DND-41 (cell line): Measurements from ENCODE around the gene ANKS1B.

Experiments
- ATAC-seq: fragments of 200-7000 bp; cut with Tn5 transposase; 3 replicates; pipeline ENCODE4 v1.9.1; 2021; ENCODE audit warnings: low read depth; ENCODE audit not compliant: insufficient read depth
- DNase-seq: peaks from one replicate; pipeline ENCODE4 v3.0.0-alpha.2; 2020
- H2AFZ ChIP-seq: 2 replicates; pipeline ENCODE4 v1.6.0; 2012; ENCODE audit warnings: low read depth, low read length
- H3K27ac ChIP-seq: 2 replicates; pipeline ENCODE4 v1.5.1; 2012; ENCODE audit warnings: low read length, inconsistent platforms
- H3K27me3 ChIP-seq: fragments of 200-600 bp; sonication (generic); 2 replicates; pipeline ENCODE4 v1.6.0; 2012; ENCODE audit warnings: low read length, mild to moderate bottlenecking, inconsistent platforms; ENCODE audit not compliant: insufficient read depth, poor library complexity
- H3K36me3 ChIP-seq: 2 replicates; pipeline ENCODE4 v1.5.1; 2012; ENCODE audit warnings: low read length, inconsistent platforms; ENCODE audit not compliant: insufficient read depth
- H3K4me1 ChIP-seq: 2 replicates; pipeline ENCODE4 v1.5.1; 2012; ENCODE audit warnings: mild to moderate bottlenecking, low read length; ENCODE audit not compliant: insufficient read depth
- H3K4me2 ChIP-seq: 2 replicates; pipeline ENCODE4 v1.6.0; 2012; ENCODE audit warnings: mild to moderate bottlenecking, moderate library complexity, low read length, inconsistent platforms; ENCODE audit not compliant: insufficient read depth
- H3K4me3 ChIP-seq, 2 experiments: fragments of 200-600 bp in 1 of 2; shearing (Covaris generic) in 1 of 2; 2 replicates each; pipeline ENCODE4 v1.5.1; 2012 to 2016; ENCODE audit warnings: inconsistent platforms in 2 of 2, low read length in 2 of 2, mild to moderate bottlenecking in 2 of 2, low read depth in 1 of 2, moderate library complexity in 1 of 2
- H3K79me2 ChIP-seq: 2 replicates; pipeline ENCODE4 v1.6.0; 2012; ENCODE audit warnings: low read length, inconsistent platforms; ENCODE audit not compliant: insufficient read depth
- H3K9ac ChIP-seq: 2 replicates; pipeline ENCODE4 v1.6.0; 2012; ENCODE audit warnings: low read depth, mild to moderate bottlenecking, inconsistent platforms, low read length, moderate library complexity
- H3K9me3 ChIP-seq: 2 replicates; pipeline ENCODE4 v1.5.1; 2012; ENCODE audit warnings: low read length, moderate library complexity, mild to moderate bottlenecking, inconsistent platforms; ENCODE audit not compliant: insufficient read depth, severe bottlenecking
- H4K20me1 ChIP-seq: 2 replicates; pipeline ENCODE4 v1.6.0; 2012; ENCODE audit warnings: low read length; ENCODE audit not compliant: insufficient read depth
- EZH2 ChIP-seq: IDR thresholded peaks from 3 replicates; pipeline ENCODE4 v1.6.1; 2012; ENCODE audit warnings: borderline replicate concordance, low read depth, mild to moderate bottlenecking, moderate library complexity, low read length, inconsistent platforms; ENCODE audit not compliant: severe bottlenecking
- TF ChIP-seq, protein P1 (sequence below): IDR thresholded peaks from 2 replicates; pipeline ENCODE4 v1.5.1; 2012; ENCODE audit warnings: borderline replicate concordance, low read length, moderate library complexity, mild to moderate bottlenecking; ENCODE audit not compliant: poor library complexity, severe bottlenecking; ENCODE audit errors: extremely low read depth

ANKS1B gene

GRCh38 chr12:99381992-99382391 lies 602.7 kb downstream of the ANKS1B start:
- no peaks in the 10 kb centered on the region for H4K20me1 ChIP-seq
- H3K9me3 ChIP-seq, result no peaks in the 10 kb centered on the region
- H3K27me3 ChIP-seq, result no peaks in the 10 kb centered on the region
- H3K27ac ChIP-seq, result no peak overlapping the region
- H3K4me3 ChIP-seq, result no peak overlapping the region
- TF ChIP-seq, protein P1, sequence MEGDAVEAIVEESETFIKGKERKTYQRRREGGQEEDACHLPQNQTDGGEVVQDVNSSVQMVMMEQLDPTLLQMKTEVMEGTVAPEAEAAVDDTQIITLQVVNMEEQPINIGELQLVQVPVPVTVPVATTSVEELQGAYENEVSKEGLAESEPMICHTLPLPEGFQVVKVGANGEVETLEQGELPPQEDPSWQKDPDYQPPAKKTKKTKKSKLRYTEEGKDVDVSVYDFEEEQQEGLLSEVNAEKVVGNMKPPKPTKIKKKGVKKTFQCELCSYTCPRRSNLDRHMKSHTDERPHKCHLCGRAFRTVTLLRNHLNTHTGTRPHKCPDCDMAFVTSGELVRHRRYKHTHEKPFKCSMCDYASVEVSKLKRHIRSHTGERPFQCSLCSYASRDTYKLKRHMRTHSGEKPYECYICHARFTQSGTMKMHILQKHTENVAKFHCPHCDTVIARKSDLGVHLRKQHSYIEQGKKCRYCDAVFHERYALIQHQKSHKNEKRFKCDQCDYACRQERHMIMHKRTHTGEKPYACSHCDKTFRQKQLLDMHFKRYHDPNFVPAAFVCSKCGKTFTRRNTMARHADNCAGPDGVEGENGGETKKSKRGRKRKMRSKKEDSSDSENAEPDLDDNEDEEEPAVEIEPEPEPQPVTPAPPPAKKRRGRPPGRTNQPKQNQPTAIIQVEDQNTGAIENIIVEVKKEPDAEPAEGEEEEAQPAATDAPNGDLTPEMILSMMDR, result no peak
- no peak for TF ChIP-seq EZH2
- H3K9ac ChIP-seq, result no peak overlapping the region
- H3K36me3 ChIP-seq, result no peaks in the 10 kb centered on the region
- H3K4me1 ChIP-seq, result no peaks in the 10 kb centered on the region
- ATAC-seq (no peak), DNase-seq (no peak)
- H2AFZ ChIP-seq, result no peak overlapping the region
- no peaks in the 10 kb centered on the region for H3K79me2 ChIP-seq
- no peak overlapping the region for H3K4me2 ChIP-seq

DNA sequence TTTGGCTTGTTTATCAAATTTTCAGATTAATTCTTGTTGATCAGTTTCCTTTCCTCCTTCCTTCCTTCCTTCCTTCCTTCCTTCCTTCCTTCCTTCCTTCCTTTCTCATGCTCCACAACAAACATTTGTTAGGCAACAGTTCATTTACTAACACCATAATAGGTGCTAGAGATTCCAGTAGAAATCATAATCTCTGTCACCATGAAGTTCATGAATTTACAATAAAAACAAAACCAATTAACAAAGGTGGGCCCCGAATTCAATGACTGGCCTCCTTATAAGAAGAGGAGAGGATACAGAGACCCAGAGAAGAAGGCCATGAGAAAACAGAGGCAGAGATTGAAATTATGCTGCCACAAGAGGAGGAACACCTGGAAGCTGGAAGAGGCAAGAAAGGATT lies 604.0 kb downstream of the ANKS1B start:
- H3K79me2 ChIP-seq, result no peaks in the 10 kb centered on the region
- no peaks in the 10 kb centered on the region for H4K20me1 ChIP-seq
- H3K4me3 ChIP-seq, result no peak overlapping the region
- DNase-seq (no peak), ATAC-seq (no peak)
- no peaks in the 10 kb centered on the region for H3K4me1 ChIP-seq
- H3K9me3 ChIP-seq, result no peaks in the 10 kb centered on the region
- H3K27ac ChIP-seq, result no peak overlapping the region
- no peak overlapping the region for H3K9ac ChIP-seq
- no peak overlapping the region for H2AFZ ChIP-seq
- H3K4me2 ChIP-seq, result no peak overlapping the region
- H3K36me3 ChIP-seq, result no peaks in the 10 kb centered on the region
- H3K27me3 ChIP-seq, result no peaks in the 10 kb centered on the region
- TF ChIP-seq EZH2, result no peak
- TF ChIP-seq, protein P1, result no peak

- no peak overlapping the region for H2AFZ ChIP-seq
- H3K4me1 ChIP-seq, result no peaks in the 10 kb centered on the region
- H3K4me2 ChIP-seq, result no peak overlapping the region
- no peaks in the 10 kb centered on the region for H3K36me3 ChIP-seq
- H4K20me1 ChIP-seq, result no peaks in the 10 kb centered on the region
- DNase-seq (no peak), ATAC-seq (no peak)
- no peaks in the 10 kb centered on the region for H3K79me2 ChIP-seq
- H3K27ac ChIP-seq, result no peak overlapping the region
- H3K9me3 ChIP-seq, result no peaks in the 10 kb centered on the region
- no peak for TF ChIP-seq EZH2
- no peak overlapping the region for H3K4me3 ChIP-seq
- peaks cover 2% of the 10 kb centered on the region for H3K27me3 ChIP-seq
- H3K9ac ChIP-seq, result no peak overlapping the region
Measured at GRCh38 chr12:99374023-99374422, 610.7 kb downstream of the ANKS1B start.

- no peak overlapping the region for H3K27ac ChIP-seq
- H4K20me1 ChIP-seq, result no peaks in the 10 kb centered on the region
- H3K4me1 ChIP-seq, result no peaks in the 10 kb centered on the region
- ATAC-seq, result no peak
- no peaks in the 10 kb centered on the region for H3K79me2 ChIP-seq
- H3K9ac ChIP-seq, result no peak overlapping the region
- peaks cover 2% of the 10 kb centered on the region for H3K27me3 ChIP-seq
- H3K4me2 ChIP-seq, result no peak overlapping the region
- TF ChIP-seq, protein P1, result no peak
- TF ChIP-seq EZH2, result no peak
- H3K4me3 ChIP-seq, result no peak overlapping the region
- no peak overlapping the region for H2AFZ ChIP-seq
- DNase-seq, result no peak
- no peaks in the 10 kb centered on the region for H3K9me3 ChIP-seq
- H3K36me3 ChIP-seq, result no peaks in the 10 kb centered on the region
Measured at GRCh38 chr12:99372257-99372920, 612.3 kb downstream of the ANKS1B start.
